GM12892 (cell line): ENCODE measurements around the gene MFNG.

ENCODE experiments used
- POLR2A ChIP-seq: IDR thresholded peaks from 2 replicates; pipeline ENCODE4 v1.6.1; 2011; ENCODE audit warnings: low read depth, low read length, control low read depth
- POLR2AphosphoS5 ChIP-seq: IDR thresholded peaks from 2 replicates; pipeline ENCODE4 v1.6.1; 2011; ENCODE audit warnings: low read depth, low read length, control low read depth

- TF ChIP-seq POLR2A (no peak), POLR2AphosphoS5 (no peak)
These were observed 17.7 kb upstream of the MFNG start for GRCh38 chr22:37503850-37504249.
